K562 (cell line): ENCODE data around the gene RNF121. TPM values are rescaled to one million over a fixed set of nuclear protein-coding genes. Genes with fewer than 3 reads are reported as not detected.

Source experiments
- ARID4B ChIP-seq: sonication (generic); formaldehyde crosslinking; IDR thresholded peaks from 2 replicates; pipeline ENCODE4 v1.8.0; 2022; ENCODE audit warnings: mild to moderate bottlenecking, missing genetic modification reagents
- KAT7 ChIP-seq: sonication (generic); formaldehyde crosslinking; IDR thresholded peaks from 2 replicates; pipeline ENCODE4 v1.8.0; 2022; ENCODE audit warnings: missing genetic modification reagents, mild to moderate bottlenecking, borderline replicate concordance
- L3MBTL2 ChIP-seq: fragments of 450-650 bp; IDR thresholded peaks from 2 replicates; pipeline ENCODE4 v1.6.1; 2016; ENCODE audit warnings: mild to moderate bottlenecking, moderate library complexity
- NR4A1 ChIP-seq, 2 experiments: fragments of 250-450 bp in 1 of 2; fragments of 450-650 bp in 1 of 2; sonication (Bioruptor Pico) in 1 of 2; IDR thresholded peaks; 2 replicates each; pipeline versions ENCODE4 v1.4.0 to v1.6.1; 2016 to 2020; ENCODE audit warnings: mild to moderate bottlenecking in 2 of 2, missing compliant biosample characterization in 1 of 2, missing genetic modification characterization in 1 of 2, moderate library complexity in 1 of 2
- SMAD1 ChIP-seq: fragments of 150-350 bp; IDR thresholded peaks from 2 replicates; pipeline ENCODE4 v1.6.1; 2014; ENCODE audit warnings: low read length, low read depth; ENCODE audit not compliant: partially characterized antibody
- ZNF407 ChIP-seq: fragments of 450-650 bp; IDR thresholded peaks from 2 replicates; pipeline ENCODE4 v1.6.1; 2016; ENCODE audit warnings: low read depth
- ZNF778 ChIP-seq: fragments of 450-650 bp; formaldehyde crosslinking; IDR thresholded peaks from 2 replicates; pipeline ENCODE4 v1.4.0; 2020; ENCODE audit warnings: mild to moderate bottlenecking, moderate library complexity
- ZNF830 ChIP-seq: fragments of 250-450 bp; sonication (Bioruptor Pico); IDR thresholded peaks from 2 replicates; pipeline ENCODE4 v1.5.0; 2021; ENCODE audit warnings: mild to moderate bottlenecking
- ZSCAN32 ChIP-seq: fragments of 450-650 bp; formaldehyde crosslinking; IDR thresholded peaks from 2 replicates; pipeline ENCODE4 v1.4.0; 2020; ENCODE audit warnings: mild to moderate bottlenecking, moderate library complexity
- polyA plus RNA-seq, 8 experiments: library from polyadenylated mRNA; depleted of rRNA in 4 of 8; stranded (reverse) in 5 of 8; unstranded in 3 of 8; fragments of >200 nt; fragmentation: Nextera tagmentation in 2 of 8; fragmentation: Illumina TruSeq in 1 of 8; extraction: Ambion mirVana in 2 of 8; extraction: Trizol in 1 of 8; gene quantifications; 2 replicates each; pipeline versions ENCODE4 v1.2.1 to v1.2.3, GENCODE V29; 2011 to 2014; ENCODE audit warnings: inconsistent platforms in 1 of 8, missing spikeins in 1 of 8
- total RNA-seq, 7 experiments: library from RNA; depleted of rRNA in 6 of 7; stranded (reverse); fragments of >200 nt in 6 of 7; fragmentation: Illumina TruSeq in 2 of 7; extraction: Trizol in 2 of 7; gene quantifications; 2 replicates each; pipeline versions ENCODE4 v1.2.1 to v1.2.3, GENCODE V29; 2011 to 2021; ENCODE audit warnings: low replicate concordance in 1 of 7
- TF ChIP-seq, protein P1 (sequence below): conservative IDR thresholded peaks from 2 replicates; pipeline ENCODE4 v1.6.1; 2011; ENCODE audit warnings: low read depth, mild to moderate bottlenecking, low read length; ENCODE audit not compliant: control insufficient read depth

Gene RNF121
- total and polyA plus RNA-seq, 9 of the 15 experiments (the other 6 are each of a cell fraction or from before 2014, with no cell fraction given), result 8.0 to 63.4 (median 20.5) TPM

- TF ChIP-seq KAT7 (CRISPR knock-in tag) (no peak), ZNF778 (no peak), NR4A1 (CRISPR knock-in tag; IDR thresholded peaks at IDR 0.05) (no peak), NR4A1 (tag; IDR thresholded peaks at IDR 0.05) (0 out of 2 replicates have a peak, but pooled peaks have one; percentile 56), ZNF407 (peak; percentile 65), ARID4B (CRISPR knock-in tag) (no peak; the same call in 1 of the 2 replicates), SMAD1 (peak; percentile 70), ZNF830 (CRISPR knock-in tag) (no peak), ZSCAN32 (CRISPR knock-in tag) (no peak), L3MBTL2 (peak; percentile 95)
- TF ChIP-seq, protein P1, sequence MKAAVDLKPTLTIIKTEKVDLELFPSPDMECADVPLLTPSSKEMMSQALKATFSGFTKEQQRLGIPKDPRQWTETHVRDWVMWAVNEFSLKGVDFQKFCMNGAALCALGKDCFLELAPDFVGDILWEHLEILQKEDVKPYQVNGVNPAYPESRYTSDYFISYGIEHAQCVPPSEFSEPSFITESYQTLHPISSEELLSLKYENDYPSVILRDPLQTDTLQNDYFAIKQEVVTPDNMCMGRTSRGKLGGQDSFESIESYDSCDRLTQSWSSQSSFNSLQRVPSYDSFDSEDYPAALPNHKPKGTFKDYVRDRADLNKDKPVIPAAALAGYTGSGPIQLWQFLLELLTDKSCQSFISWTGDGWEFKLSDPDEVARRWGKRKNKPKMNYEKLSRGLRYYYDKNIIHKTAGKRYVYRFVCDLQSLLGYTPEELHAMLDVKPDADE, result peak; percentile 6; the same call in 1 of the 2 replicates
Measured at GRCh38 chr11:71927820-71928736, 768 bp upstream of the RNF121 start, which contains the start of gene XNDC1N (continued).
